Activated CD8-positive, alpha-beta memory T cell treated with anti-CD3 and anti-CD28 coated beads, Interleukin-2, amount 50 U/mL, for 24 hours (primary cell): ENCODE data around the gene CCNF.

Source experiments
- DNase-seq: peaks from one replicate; pipeline ENCODE4 v3.0.0-alpha.2; 2020; ENCODE audit errors: extremely low read depth

CCNF gene

DNA sequence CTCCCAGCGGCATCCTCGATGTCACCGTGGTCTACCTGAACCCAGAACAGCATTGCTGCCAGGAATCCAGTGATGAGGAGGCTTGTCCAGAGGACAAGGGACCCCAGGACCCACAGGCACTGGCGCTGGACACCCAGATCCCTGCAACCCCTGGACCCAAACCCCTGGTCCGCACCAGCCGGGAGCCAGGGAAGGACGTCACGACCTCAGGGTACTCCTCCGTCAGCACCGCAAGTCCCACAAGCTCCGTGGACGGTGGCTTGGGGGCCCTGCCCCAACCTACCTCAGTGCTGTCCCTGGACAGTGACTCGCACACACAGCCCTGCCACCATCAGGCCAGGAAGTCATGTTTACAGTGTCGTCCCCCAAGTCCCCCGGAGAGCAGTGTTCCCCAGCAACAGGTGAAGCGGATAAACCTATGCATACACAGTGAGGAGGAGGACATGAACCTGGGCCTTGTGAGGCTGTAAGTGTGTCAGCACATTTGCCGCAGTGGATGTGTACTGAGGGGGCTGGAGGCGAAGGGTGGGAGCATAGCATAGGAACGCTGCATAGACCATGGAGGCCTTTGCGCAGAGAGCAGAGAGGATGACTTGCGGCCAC, 27.4 kb downstream of the CCNF start:
- DNase-seq, result no peak

GRCh38 chr16:2457267-2457666, 28.0 kb downstream of the CCNF start:
- DNase-seq, result no peak

- no peak for DNase-seq
Measured at GRCh38 chr16:2457946-2458345, 28.7 kb downstream of the CCNF start.

GRCh38 chr16:2458887-2459646, 29.8 kb downstream of the CCNF start:
- no peak for DNase-seq

GRCh38 chr16:2459647-2460390, 30.6 kb downstream of the CCNF start, which contains the start of gene TEDC2:
Gene TEDC2 (plus strand): TSS chr16:2460109. CDS start chr16:2460145, 36 bp downstream.
- DNase-seq, result peak; percentile 95

DNA sequence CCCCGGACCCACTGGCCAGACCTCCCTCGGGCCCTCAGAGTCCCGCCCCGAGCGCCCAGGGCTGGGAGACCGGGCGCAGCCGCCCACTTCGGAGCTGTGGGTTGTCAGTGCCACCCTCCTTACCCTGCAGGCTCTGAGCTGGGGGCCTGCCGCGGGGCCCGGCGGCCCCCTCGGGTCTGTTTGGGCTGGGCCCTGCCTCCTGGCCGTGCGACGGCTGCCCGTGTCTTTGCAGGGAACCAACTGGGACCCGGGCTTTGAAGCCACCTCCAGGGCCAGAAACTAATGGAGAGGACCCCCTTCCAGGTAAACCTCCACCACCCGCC, 31.1 kb downstream of the CCNF start:
- no peak for DNase-seq

- no peak for DNase-seq
Measured at GRCh38 chr16:2460916-2461315, 31.7 kb downstream of the CCNF start.

- no peak for DNase-seq
Measured at GRCh38 chr16:2462031-2462866, 33.0 kb downstream of the CCNF start.

DNA sequence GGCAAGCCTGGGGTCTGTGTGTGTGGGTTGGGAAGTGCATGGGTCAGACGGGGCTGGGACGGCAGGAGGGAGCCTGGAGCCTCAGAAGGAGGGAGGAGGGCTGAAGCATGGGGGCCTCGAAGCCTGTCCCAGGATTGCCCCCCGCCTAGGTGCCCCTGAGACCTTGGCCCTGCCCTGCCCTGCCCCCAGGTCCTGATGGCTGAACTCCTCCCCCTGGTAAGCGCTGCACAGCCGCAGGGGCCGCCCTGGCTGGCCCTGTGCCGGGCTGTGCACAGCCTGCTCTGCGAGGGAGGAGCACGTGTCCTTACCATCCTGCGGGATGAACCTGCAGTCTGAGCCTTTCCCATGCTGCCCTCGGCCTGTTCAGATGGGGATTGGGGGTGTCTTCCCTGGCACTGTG, 35.1 kb downstream of the CCNF start:
- no peak for DNase-seq

DNA sequence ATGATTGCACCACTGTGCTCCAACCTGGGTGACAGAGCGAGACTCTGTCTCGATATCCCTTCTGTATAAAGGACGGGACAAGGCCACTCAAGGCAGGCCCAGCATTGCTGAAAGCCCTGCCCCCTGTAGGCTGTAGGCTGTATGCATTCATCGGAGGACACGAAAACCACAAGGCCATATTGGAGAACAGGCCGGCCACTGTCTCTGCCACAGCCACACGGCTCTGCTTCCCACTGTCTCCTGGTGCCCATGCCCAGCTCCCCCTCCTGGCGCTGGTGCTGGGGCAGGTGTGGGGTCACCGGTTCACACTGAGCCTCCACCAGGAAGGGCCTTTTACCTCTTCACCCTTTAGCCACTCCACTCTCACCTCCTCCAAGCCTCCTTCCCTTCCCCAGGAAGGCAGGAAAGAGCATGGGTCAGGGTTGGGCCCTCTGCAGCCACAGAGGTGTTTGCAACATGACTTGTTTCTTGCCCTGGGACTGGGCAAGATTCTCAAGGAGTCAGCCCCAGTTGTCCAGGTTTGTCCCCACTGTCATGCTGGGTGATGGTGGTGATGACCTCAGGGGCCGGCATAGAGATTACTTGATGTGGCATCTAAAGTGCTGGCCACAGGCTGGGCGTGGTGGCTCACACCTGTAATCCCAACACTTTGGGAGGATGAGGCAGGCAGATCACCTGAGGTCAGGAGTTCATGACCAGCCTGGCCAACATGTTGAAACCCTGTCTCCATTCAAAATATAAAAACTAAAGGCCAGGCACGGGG, 36.6 kb downstream of the CCNF start:
- DNase-seq, result no peak

DNA sequence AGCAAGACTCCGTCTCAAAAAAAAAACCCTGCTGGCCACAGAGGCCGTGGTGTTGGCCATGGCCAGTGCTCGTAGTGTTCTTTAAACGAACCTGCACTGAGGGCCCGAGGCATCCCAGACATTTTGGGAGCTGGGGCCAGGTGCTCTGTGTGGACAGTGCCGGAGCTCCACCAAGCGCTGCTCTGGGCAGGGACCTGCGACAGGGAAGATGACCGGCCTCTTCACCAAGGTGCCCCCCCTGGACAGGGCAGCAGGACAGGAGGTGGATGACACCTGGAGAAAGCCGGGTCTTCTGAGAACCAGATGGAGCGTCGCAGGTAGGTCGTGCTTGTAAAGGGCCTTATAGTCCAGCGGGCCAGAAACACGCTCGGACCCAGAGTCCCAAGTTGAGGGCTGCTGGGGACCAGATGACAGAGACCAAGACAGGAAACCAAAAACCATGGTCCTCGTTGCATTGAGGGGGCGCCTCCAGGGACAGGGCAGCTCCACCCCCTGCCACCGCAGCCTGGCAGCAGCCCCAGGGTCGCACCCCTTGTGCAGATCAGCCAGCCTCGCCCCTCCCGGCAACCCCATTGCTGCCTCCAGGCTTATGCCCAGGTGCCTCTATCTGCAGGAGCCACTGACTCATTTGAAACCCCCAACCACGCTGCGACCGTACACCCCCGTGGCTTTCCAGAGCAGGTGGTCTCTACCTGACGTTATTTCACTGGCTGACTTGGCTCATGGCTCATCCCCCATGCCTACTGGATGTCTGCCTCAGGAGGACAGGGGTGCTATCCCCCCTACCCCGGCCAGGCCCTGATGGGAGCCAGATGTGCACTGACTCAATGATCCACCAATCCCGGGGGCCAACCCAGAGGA, 37.6 kb downstream of the CCNF start:
- no peak for DNase-seq

GRCh38 chr16:2467528-2468232, 38.4 kb downstream of the CCNF start:
- DNase-seq, result no peak

- no peak for DNase-seq
Measured at GRCh38 chr16:2468233-2468724, 39.0 kb downstream of the CCNF start.

GRCh38 chr16:2468725-2469398, 39.6 kb downstream of the CCNF start:
- DNase-seq, result no peak

- DNase-seq, result no peak
Measured at GRCh38 chr16:2469399-2470233, 40.4 kb downstream of the CCNF start.

GRCh38 chr16:2470234-2470601, 41.0 kb downstream of the CCNF start:
- no peak for DNase-seq

DNA sequence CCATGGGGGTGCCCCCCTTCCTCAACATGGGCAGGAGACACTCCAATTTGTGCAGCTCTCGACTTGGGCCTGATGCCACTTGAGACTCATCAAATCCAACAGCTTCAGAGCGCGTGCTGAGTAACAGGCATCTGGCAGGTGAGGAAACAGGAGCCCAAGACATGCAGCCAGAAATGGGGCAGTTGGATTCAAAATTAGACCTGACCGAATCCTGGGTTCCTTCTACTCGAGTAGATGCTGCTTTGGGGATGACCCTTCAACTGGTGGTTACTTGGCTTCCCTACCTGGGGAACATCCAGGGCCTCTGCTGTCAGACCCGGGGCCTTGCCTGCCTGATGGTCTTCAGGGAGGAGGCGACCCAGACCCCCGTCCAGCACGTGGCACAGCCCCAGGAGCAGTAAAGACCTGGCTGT, 41.4 kb downstream of the CCNF start:
- DNase-seq, result no peak

DNA sequence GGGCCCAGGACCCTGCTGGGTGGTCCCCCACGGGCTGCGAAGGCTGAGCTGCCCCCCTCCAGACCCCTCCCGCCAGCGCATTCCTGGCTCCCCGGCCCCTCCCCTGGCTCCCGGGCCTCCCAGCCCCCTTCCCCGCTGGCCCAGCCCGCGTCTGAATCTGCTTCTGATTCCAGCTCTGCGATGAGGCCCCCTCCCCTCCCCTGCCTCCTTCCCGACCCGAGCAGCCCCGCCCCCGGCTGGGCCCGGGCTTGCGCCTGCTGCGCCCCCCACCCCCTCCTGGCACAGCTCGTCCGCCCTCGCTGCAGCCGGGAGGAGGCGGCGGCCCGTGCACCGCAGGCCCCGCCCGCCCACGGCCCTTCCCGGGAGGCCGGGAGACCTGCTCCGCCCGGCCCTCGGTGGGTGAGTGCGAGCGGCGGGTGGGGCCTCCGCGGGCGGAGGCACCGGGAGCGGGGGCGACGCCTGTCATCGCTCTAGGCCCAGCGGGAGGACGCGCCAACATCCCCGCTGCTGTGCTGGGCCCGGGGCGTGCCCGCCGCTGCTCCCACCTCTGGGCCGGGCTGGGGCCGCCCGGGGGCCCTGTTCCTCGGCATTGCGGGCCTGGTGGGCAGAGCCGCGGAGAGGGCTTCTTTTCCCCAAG, 41.9 kb downstream of the CCNF start, which contains the start of gene NTN3:
Gene NTN3 (plus strand): TSS at position 282 of the 637 bp plus-strand sequence. CDS start 405 bp downstream, outside the sequence.
- DNase-seq, result no peak
